Osteoblast (primary cell): ENCODE results near the gene VWDE. TPM values are rescaled to one million over a fixed set of nuclear protein-coding genes. Genes with fewer than 3 reads are reported as not detected.

Experiments
- DNase-seq: peaks from one replicate; pipeline ENCODE4 v3.0.0; 2011; ENCODE audit warnings: low spot score, mixed read lengths; ENCODE audit not compliant: insufficient read length; ENCODE audit errors: missing footprints
- H2AFZ ChIP-seq: 2 replicates; pipeline ENCODE4 v1.6.0; 2011; ENCODE audit warnings: mild to moderate bottlenecking, low read length
- H3K27ac ChIP-seq: 2 replicates; pipeline ENCODE4 v1.5.1; 2011; ENCODE audit warnings: mild to moderate bottlenecking, low read depth, low read length, moderate library complexity
- H3K27me3 ChIP-seq: 2 replicates; pipeline ENCODE4 v1.6.0; 2012; ENCODE audit warnings: mild to moderate bottlenecking, control low read depth, inconsistent platforms, low read length, moderate library complexity; ENCODE audit not compliant: insufficient read depth
- H3K36me3 ChIP-seq: 2 replicates; pipeline ENCODE4 v1.5.1; 2011; ENCODE audit warnings: mild to moderate bottlenecking, low read length, control low read depth, moderate library complexity; ENCODE audit not compliant: insufficient read depth
- H3K4me1 ChIP-seq: 2 replicates; pipeline ENCODE4 v1.5.1; 2011; ENCODE audit warnings: mild to moderate bottlenecking, low read length, control low read depth, moderate library complexity; ENCODE audit not compliant: insufficient read depth
- H3K4me2 ChIP-seq: 2 replicates; pipeline ENCODE4 v1.6.0; 2011; ENCODE audit warnings: mild to moderate bottlenecking, low read length; ENCODE audit not compliant: insufficient read depth
- H3K4me3 ChIP-seq: fragments of 200-600 bp; sonication (generic); 3 replicates; pipeline ENCODE4 v1.5.1; 2012; ENCODE audit warnings: mild to moderate bottlenecking, low read length, inconsistent platforms; ENCODE audit not compliant: insufficient read depth
- H3K79me2 ChIP-seq: 2 replicates; pipeline ENCODE4 v1.6.0; 2012; ENCODE audit warnings: mild to moderate bottlenecking, low read length, control low read depth, inconsistent platforms; ENCODE audit not compliant: insufficient read depth
- H3K9me3 ChIP-seq: 2 replicates; pipeline ENCODE4 v1.5.1; 2011; ENCODE audit warnings: low read depth, low read length, control low read depth
- H4K20me1 ChIP-seq: 2 replicates; pipeline ENCODE4 v1.6.0; 2012; ENCODE audit warnings: mild to moderate bottlenecking, low read length, control low read depth; ENCODE audit not compliant: insufficient read depth
- CTCF ChIP-seq: IDR thresholded peaks from 2 replicates; pipeline ENCODE4 v1.5.1; 2011; ENCODE audit warnings: mild to moderate bottlenecking, low read depth, low read length, moderate library complexity; ENCODE audit errors: extremely low read depth
- total RNA-seq: library from RNA; depleted of rRNA; stranded (reverse); fragments of >200 nt; gene quantifications from 2 replicates; pipeline ENCODE4 v1.2.3, GENCODE V29; 2012

Gene VWDE
- total RNA-seq, 1 donor: under 0.01 TPM

- no peak for TF ChIP-seq CTCF
Measured at GRCh38 chr7:12431886-12432556, 28.4 kb upstream of the VWDE start.

GRCh38 chr7:12425311-12425710 is 21.6 kb upstream of the VWDE start:
- TF ChIP-seq CTCF: no peak
- Histone ChIP-seq H4K20me1 (no peaks in the 10 kb centered on the region), H3K4me2 (no peak overlapping the region), H2AFZ (no peak overlapping the region), H3K4me3 (no peak overlapping the region), H3K4me1 (peaks cover 23% of the 10 kb centered on the region), H3K79me2 (no peaks in the 10 kb centered on the region), H3K27me3 (no peaks in the 10 kb centered on the region), H3K27ac (no peak overlapping the region), H3K9me3 (no peaks in the 10 kb centered on the region), H3K36me3 (no peaks in the 10 kb centered on the region)
- no peak for DNase-seq

More at GRCh38 chr7:12431886-12432556, 28.4 kb upstream of the VWDE start:
- Histone ChIP-seq H3K9me3 (no peaks in the 10 kb centered on the region), H4K20me1 (no peaks in the 10 kb centered on the region), H3K4me1 (peaks cover 2% of the 10 kb centered on the region), H3K27ac (no peak overlapping the region), H3K79me2 (no peaks in the 10 kb centered on the region), H3K4me2 (no peak overlapping the region), H3K36me3 (no peaks in the 10 kb centered on the region), H2AFZ (no peak overlapping the region), H3K27me3 (no peaks in the 10 kb centered on the region), H3K4me3 (no peak overlapping the region)
- DNase-seq: no peak

- H3K4me2 ChIP-seq: peak overlapping the region; percentile 74
- H3K4me3 ChIP-seq: peak overlapping the region; percentile 48
- peak overlapping the region; percentile 57 for H2AFZ ChIP-seq
- H3K79me2 ChIP-seq: no peaks in the 10 kb centered on the region
- H3K4me1 ChIP-seq: peaks cover 23% of the 10 kb centered on the region
- no peaks in the 10 kb centered on the region for H3K36me3 ChIP-seq
- H3K27me3 ChIP-seq: no peaks in the 10 kb centered on the region
- no peaks in the 10 kb centered on the region for H4K20me1 ChIP-seq
- H3K27ac ChIP-seq: no peak overlapping the region
- no peak for DNase-seq
- no peak for TF ChIP-seq CTCF
- H3K9me3 ChIP-seq: no peaks in the 10 kb centered on the region
Measured at GRCh38 chr7:12423997-12424745, 20.5 kb upstream of the VWDE start.

- DNase-seq: peak; percentile 77
Measured at GRCh38 chr7:12423355-12423996, 19.8 kb upstream of the VWDE start.

More at GRCh38 chr7:12423355-12423996, 19.8 kb upstream of the VWDE start:
- no peaks in the 10 kb centered on the region for H3K27me3 ChIP-seq
- H3K27ac ChIP-seq: no peak overlapping the region
- H3K4me1 ChIP-seq: peaks cover 23% of the 10 kb centered on the region
- peak overlapping the region; percentile 48 for H3K4me3 ChIP-seq
- H4K20me1 ChIP-seq: no peaks in the 10 kb centered on the region
- H3K36me3 ChIP-seq: no peaks in the 10 kb centered on the region
- TF ChIP-seq CTCF: no peak
- peak overlapping the region; percentile 57 for H2AFZ ChIP-seq
- no peaks in the 10 kb centered on the region for H3K9me3 ChIP-seq
- H3K79me2 ChIP-seq: no peaks in the 10 kb centered on the region
- peak overlapping the region; percentile 74 for H3K4me2 ChIP-seq
